Measurements from ENCODE around the gene MAFG. TPM values are rescaled to one million over a fixed set of nuclear protein-coding genes. Genes with fewer than 3 reads are reported as not detected.
A peak's percentile ranks its signal among the peaks of the same experiment; 100 is the strongest.

Gene MAFG
- total and polyA plus RNA-seq, 9 of the 15 experiments (the other 6 are each of a cell fraction or from before 2014, with no cell fraction given): 1.1 to 58.1 (median 24.9) TPM

DNA sequence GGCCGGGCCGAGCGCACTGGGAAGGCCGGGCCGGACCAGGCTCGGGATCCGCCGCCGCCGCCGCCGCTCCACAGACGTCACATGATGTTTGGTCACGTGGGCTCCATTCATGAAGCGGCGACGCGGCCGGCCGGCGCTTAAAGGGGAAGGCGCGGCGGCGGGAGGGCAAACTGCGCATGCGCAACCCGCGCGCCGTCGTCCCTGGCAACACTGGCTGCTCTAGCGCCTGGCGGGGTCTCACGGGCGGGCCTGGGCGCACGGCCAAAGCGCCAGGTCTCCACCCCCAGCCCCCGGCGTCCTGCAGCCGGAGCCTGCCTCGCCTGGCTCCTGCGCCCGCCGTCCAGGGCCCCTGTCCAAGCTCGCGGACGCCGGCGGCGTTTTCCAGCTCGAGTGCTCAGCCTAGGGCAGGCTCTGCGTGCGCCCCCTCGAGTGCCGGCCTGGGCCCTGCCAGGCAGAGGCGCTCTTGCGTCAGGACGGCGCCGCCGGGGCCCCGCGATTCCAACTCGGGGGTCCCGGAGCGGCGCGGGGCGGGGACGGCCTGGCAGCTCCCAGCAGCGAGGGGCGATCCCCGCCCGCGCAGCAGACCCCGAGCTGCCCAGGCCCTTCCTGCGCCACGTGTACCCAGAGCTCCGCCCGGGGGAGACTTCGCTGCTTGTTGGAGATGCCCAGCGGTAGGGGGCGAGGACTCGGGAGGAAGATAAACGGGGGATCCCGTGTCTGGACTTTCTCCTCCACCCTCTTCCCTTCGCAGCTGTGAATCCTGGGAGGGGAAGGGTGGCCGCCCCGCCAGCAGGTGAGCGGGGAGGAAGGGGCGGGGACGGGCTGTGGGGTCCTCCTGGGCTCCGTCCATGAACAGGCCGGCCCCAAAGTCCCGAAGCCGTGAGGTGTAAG, at the start of gene MAFG (continued):
- TF ChIP-seq, protein P1, sequence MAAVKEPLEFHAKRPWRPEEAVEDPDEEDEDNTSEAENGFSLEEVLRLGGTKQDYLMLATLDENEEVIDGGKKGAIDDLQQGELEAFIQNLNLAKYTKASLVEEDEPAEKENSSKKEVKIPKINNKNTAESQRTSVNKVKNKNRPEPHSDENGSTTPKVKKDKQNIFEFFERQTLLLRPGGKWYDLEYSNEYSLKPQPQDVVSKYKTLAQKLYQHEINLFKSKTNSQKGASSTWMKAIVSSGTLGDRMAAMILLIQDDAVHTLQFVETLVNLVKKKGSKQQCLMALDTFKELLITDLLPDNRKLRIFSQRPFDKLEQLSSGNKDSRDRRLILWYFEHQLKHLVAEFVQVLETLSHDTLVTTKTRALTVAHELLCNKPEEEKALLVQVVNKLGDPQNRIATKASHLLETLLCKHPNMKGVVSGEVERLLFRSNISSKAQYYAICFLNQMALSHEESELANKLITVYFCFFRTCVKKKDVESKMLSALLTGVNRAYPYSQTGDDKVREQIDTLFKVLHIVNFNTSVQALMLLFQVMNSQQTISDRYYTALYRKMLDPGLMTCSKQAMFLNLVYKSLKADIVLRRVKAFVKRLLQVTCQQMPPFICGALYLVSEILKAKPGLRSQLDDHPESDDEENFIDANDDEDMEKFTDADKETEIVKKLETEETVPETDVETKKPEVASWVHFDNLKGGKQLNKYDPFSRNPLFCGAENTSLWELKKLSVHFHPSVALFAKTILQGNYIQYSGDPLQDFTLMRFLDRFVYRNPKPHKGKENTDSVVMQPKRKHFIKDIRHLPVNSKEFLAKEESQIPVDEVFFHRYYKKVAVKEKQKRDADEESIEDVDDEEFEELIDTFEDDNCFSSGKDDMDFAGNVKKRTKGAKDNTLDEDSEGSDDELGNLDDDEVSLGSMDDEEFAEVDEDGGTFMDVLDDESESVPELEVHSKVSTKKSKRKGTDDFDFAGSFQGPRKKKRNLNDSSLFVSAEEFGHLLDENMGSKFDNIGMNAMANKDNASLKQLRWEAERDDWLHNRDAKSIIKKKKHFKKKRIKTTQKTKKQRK (IDR thresholded peaks at IDR 0.05; ENCODE audit: borderline replicate concordance, low read depth, low read length): no peak
- TF ChIP-seq, protein P2, sequence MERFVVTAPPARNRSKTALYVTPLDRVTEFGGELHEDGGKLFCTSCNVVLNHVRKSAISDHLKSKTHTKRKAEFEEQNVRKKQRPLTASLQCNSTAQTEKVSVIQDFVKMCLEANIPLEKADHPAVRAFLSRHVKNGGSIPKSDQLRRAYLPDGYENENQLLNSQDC (CRISPR knock-in tag; IDR thresholded peaks at IDR 0.05): peak; percentile 60; the same call in 1 of the 2 replicates
- TF ChIP-seq NCOA4 (IDR thresholded peaks at IDR 0.05; ENCODE audit: partially characterized antibody) (no peak), ZNF707 (CRISPR knock-in tag; conservative IDR thresholded peaks at IDR 0.05) (no peak), ZNF644 (tag; IDR thresholded peaks at IDR 0.05; ENCODE audit: low read depth) (no peak), RFX1 (IDR thresholded peaks at IDR 0.05) (peak; percentile 88; the same call in 1 of the 2 replicates), HDGF (IDR thresholded peaks at IDR 0.05) (no peak), AFF4 (CRISPR knock-in tag; IDR thresholded peaks at IDR 0.05) (peak; percentile 45), ZNF384 (IDR thresholded peaks at IDR 0.05; ENCODE audit: low read depth, low read length) (no peak), L3MBTL2 (IDR thresholded peaks at IDR 0.05) (peak; percentile 84), PHTF2 (CRISPR knock-in tag; IDR thresholded peaks at IDR 0.05) (no peak)
